ENCODE data around the gene GSK3A. TPM values are rescaled to one million over a fixed set of nuclear protein-coding genes. Genes with fewer than 3 reads are reported as not detected.
"Not testable (repeated sequence)": the region's sequence is repeated elsewhere in the genome, so short reads cannot be mapped to it uniquely, and the experiment has no call there.

Gene GSK3A
- total RNA-seq, 1 donor from 2014 or later = 54.7 TPM

DNA sequence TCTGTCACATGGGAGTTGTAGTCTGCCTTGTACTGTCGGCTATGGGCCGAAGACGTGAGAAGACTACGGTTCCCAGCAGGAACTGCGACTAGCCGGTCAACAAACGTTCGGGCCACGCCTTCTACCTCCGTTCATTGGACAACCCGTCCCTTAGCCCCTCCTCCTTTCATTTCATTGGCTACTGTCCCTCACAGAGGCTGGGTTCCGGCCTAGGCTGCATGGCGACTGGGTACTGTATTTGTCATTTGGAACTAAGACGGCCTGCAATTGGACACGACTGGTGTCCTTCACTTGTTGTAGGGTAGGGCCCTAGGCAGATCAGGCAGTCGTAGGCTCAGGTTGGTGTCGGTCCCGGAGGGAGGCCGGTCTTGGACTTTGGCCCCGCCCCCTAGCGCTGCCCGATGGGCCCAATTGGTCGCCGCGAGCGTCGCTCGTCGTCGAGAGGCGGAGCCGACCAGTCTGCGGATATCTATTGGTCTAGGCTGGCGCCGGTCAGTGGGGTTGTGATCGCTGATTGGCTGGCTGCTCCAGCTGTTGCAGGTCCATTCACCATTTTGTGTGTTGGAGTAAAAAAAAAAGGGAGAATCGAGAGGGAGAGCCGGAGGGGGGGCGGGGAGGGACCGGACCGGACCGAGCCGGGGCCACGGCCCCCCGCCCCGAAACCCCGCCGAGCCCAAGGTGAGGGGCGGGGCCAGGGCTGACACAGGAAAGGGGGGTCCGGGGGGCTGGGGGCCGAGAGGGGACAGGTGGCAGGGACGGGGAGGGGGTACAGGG is 26.5 kb upstream of the GSK3A start, which contains the start of gene CIC:
CIC (plus strand) TSS at position 549 of the 774 bp plus-strand sequence. CDS start 2,532 bp downstream, outside the sequence.
- TF ChIP-seq CTCF (IDR thresholded peaks at IDR 0.05; ENCODE audit: unreplicated experiment) = no peak
- Mint-ChIP-seq H3K36me3 (ENCODE audit: insufficient read depth) (peaks cover 7% of the 10 kb centered on the region), H3K27ac (peak within 1 kb of the TSS; percentile 91), H3K9me3 (ENCODE audit: low read depth) (no peaks in the 10 kb centered on the region), H3K4me1 (ENCODE audit: low read depth) (peaks cover 22% of the 10 kb centered on the region), H3K27me3 (no peaks in the 10 kb centered on the region), H3K4me3 (ENCODE audit: low read depth) (no peak within 1 kb of the TSS)
- DNase-seq (ENCODE audit: low spot score, unreplicated experiment) = peak; percentile 98

DNA sequence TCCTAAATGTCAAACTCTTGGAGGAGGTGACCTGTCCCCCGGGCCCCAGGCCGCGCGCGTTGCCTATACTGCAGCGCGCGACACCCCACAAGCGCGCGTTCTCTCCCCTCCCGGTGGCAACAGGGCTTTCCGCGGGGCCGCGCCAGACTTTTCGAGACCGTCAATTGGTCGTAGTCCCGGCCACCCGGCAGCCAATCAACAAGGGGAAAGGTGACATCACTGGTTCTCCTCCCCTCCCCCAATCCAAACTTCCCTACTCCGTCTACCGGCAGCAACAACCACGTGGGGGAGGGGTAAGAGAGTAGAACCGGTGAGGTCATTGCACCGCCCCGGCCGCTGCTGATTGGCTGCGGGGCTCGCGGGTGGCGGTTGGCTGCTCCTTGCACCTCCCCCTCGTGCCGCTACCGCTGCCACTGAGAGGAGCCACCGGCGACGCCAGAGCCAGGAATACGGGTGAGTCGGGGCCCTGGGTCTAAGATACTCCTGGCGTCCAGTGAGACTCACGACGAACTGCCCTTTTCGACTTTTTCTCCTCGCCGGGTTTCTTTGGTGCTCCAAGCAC is 25.8 kb upstream of the GSK3A start:
- H3K9me3 Mint-ChIP-seq (ENCODE audit: low read depth) = no peaks in the 10 kb centered on the region
- H3K36me3 Mint-ChIP-seq (ENCODE audit: insufficient read depth) = peaks cover 4% of the 10 kb centered on the region
- no peak overlapping the region for H3K4me3 Mint-ChIP-seq (ENCODE audit: low read depth)
- no peaks in the 10 kb centered on the region for H3K27me3 Mint-ChIP-seq
- H3K27ac Mint-ChIP-seq = no peak overlapping the region
- TF ChIP-seq CTCF (IDR thresholded peaks at IDR 0.05; ENCODE audit: unreplicated experiment) = no peak
- peak; percentile 98 for DNase-seq (ENCODE audit: low spot score, unreplicated experiment)
- peaks cover 22% of the 10 kb centered on the region for H3K4me1 Mint-ChIP-seq (ENCODE audit: low read depth)

DNA sequence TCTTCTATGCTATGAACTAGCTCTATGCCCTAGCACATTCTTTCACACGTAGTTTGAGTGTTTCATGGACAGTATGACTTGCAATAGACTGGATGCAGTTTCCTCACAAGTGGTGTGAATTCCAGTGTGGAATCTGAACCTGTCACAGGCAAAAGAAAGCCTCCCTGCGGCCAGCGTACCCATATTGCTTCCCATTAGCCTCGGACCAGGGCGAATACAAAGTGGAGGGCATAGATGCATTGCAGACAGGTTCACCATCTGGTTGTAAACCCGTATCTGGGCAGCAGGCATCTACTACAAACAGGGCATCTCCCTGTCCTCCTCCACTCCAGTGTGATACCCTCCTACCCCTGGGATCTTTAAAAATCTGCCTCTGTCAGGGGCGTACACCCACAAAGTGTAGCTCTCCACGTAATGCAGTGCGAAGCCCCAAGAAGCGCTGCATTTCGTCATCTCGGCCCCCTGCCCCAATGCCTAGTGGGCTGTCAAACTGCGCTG is 25.3 kb upstream of the GSK3A start:
- H3K36me3 Mint-ChIP-seq (ENCODE audit: insufficient read depth) = peaks cover 3% of the 10 kb centered on the region
- no peak overlapping the region for H3K4me3 Mint-ChIP-seq (ENCODE audit: low read depth)
- H3K9me3 Mint-ChIP-seq (ENCODE audit: low read depth) = no peaks in the 10 kb centered on the region
- no peaks in the 10 kb centered on the region for H3K27me3 Mint-ChIP-seq
- no peak overlapping the region for H3K27ac Mint-ChIP-seq
- no peak for DNase-seq (ENCODE audit: low spot score, unreplicated experiment)
- TF ChIP-seq CTCF (IDR thresholded peaks at IDR 0.05; ENCODE audit: unreplicated experiment) = no peak
- H3K4me1 Mint-ChIP-seq (ENCODE audit: low read depth) = peaks cover 22% of the 10 kb centered on the region

GRCh38 chr19:42266928-42267603 is 24.7 kb upstream of the GSK3A start:
- not testable (repeated sequence) for H3K4me3 Mint-ChIP-seq (ENCODE audit: low read depth); DNase-seq (ENCODE audit: low spot score, unreplicated experiment); H3K27me3 Mint-ChIP-seq; H3K36me3 Mint-ChIP-seq (ENCODE audit: insufficient read depth); H3K9me3 Mint-ChIP-seq (ENCODE audit: low read depth); H3K27ac Mint-ChIP-seq
- peaks cover 22% of the 10 kb centered on the region for H3K4me1 Mint-ChIP-seq (ENCODE audit: low read depth)

GRCh38 chr19:42266105-42266504 is 23.7 kb upstream of the GSK3A start:
- DNase-seq (ENCODE audit: low spot score, unreplicated experiment); H3K9me3 Mint-ChIP-seq (ENCODE audit: low read depth); H3K36me3 Mint-ChIP-seq (ENCODE audit: insufficient read depth); H3K4me3 Mint-ChIP-seq (ENCODE audit: low read depth); H3K27ac Mint-ChIP-seq; H3K27me3 Mint-ChIP-seq: not testable (repeated sequence)
- peaks cover 19% of the 10 kb centered on the region for H3K4me1 Mint-ChIP-seq (ENCODE audit: low read depth)

GRCh38 chr19:42261763-42262162 is 19.4 kb upstream of the GSK3A start:
- TF ChIP-seq CTCF (IDR thresholded peaks at IDR 0.05; ENCODE audit: unreplicated experiment) = no peak
- Mint-ChIP-seq H3K27ac (peak overlapping the region; percentile 45), H3K9me3 (ENCODE audit: low read depth) (no peaks in the 10 kb centered on the region), H3K36me3 (ENCODE audit: insufficient read depth) (no peaks in the 10 kb centered on the region), H3K4me1 (ENCODE audit: low read depth) (no peaks in the 10 kb centered on the region), H3K27me3 (no peaks in the 10 kb centered on the region), H3K4me3 (ENCODE audit: low read depth) (no peak overlapping the region)
- DNase-seq (ENCODE audit: low spot score, unreplicated experiment) = no peak

DNA sequence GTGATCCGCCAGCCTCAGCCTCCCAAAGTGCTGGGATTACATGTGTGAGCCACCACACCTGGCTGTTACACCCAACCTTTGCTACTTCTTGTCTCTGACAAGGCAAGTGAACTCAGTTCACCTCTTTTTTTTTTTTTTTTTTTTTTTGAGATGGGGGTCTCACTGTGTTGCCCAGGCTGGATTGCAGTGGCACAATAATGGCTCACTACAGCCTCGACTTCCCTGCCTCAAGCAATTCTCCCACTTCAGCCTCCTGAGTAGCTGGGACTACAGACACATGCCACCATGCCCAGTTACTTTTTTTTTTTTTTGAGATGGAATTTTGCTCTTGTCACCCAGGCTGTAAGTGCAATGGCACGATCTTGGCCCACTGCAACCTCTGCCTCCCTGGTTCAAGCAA is 15.4 kb upstream of the GSK3A start:
- H3K9me3 Mint-ChIP-seq (ENCODE audit: low read depth); H3K4me3 Mint-ChIP-seq (ENCODE audit: low read depth); H3K27ac Mint-ChIP-seq; H3K27me3 Mint-ChIP-seq; DNase-seq (ENCODE audit: low spot score, unreplicated experiment); H3K36me3 Mint-ChIP-seq (ENCODE audit: insufficient read depth); H3K4me1 Mint-ChIP-seq (ENCODE audit: low read depth): not testable (repeated sequence)
